GM18520 (cell line): ENCODE data around the gene PAPLN.
A peak's percentile ranks its signal among the peaks of the same experiment; 100 is the strongest.

Experiments used
- ATAC-seq: cut with Tn5 transposase; IDR thresholded peaks from one replicate; pipeline ENCODE4 v1.9.1; 2021; ENCODE audit not compliant: unreplicated experiment

PAPLN gene

GRCh38 chr14:73243341-73243740, 6.0 kb downstream of the PAPLN start:
- ATAC-seq = no peak

GRCh38 chr14:73243748-73244147, 6.4 kb downstream of the PAPLN start:
- no peak for ATAC-seq

GRCh38 chr14:73244541-73245290, 7.4 kb downstream of the PAPLN start:
- ATAC-seq = no peak

- peak; percentile 47 for ATAC-seq
These were observed 8.4 kb downstream of the PAPLN start for GRCh38 chr14:73245480-73246325.

- no peak for ATAC-seq
These were observed 9.3 kb downstream of the PAPLN start for GRCh38 chr14:73246387-73247150.

- ATAC-seq = no peak
These were observed 11.0 kb downstream of the PAPLN start for GRCh38 chr14:73248108-73248868.

GRCh38 chr14:73249108-73249507, 11.8 kb downstream of the PAPLN start:
- no peak for ATAC-seq

GRCh38 chr14:73249564-73250316, 12.4 kb downstream of the PAPLN start:
- ATAC-seq = no peak

- no peak for ATAC-seq
These were observed 13.0 kb downstream of the PAPLN start for GRCh38 chr14:73250317-73250713.

- ATAC-seq = no peak
These were observed 13.6 kb downstream of the PAPLN start for GRCh38 chr14:73250781-73251500.

GRCh38 chr14:73251516-73252215, 14.4 kb downstream of the PAPLN start:
- ATAC-seq = no peak

- ATAC-seq = no peak
These were observed 15.4 kb downstream of the PAPLN start for GRCh38 chr14:73252491-73253322.

GRCh38 chr14:73253323-73253610, 16.0 kb downstream of the PAPLN start:
- ATAC-seq = no peak

GRCh38 chr14:73253721-73254120, 16.4 kb downstream of the PAPLN start:
- no peak for ATAC-seq

GRCh38 chr14:73254247-73255004, 17.1 kb downstream of the PAPLN start:
- no peak for ATAC-seq

- no peak for ATAC-seq
These were observed 17.7 kb downstream of the PAPLN start for GRCh38 chr14:73255005-73255400.

GRCh38 chr14:73255693-73256225, 18.5 kb downstream of the PAPLN start:
- no peak for ATAC-seq
